PC-3 (cell line): Measurements from ENCODE around the gene ATP6AP1. TPM values are rescaled to one million over a fixed set of nuclear protein-coding genes. Genes with fewer than 3 reads are reported as not detected.

Experiments
- ATAC-seq: fragments of 200-7000 bp; cut with Tn5 transposase; 2 replicates; pipeline ENCODE4 v1.9.1; 2020; ENCODE audit warnings: mild to moderate bottlenecking, moderate library complexity
- BruUV-seq: library from RNA; stranded (reverse); fragments of 400-500 nt; replicated peaks from 2 replicates; lab custom pipeline; 2021; lab: Mats Ljungman, UMichigan
- CTCF ChIA-PET: fragments of 300-600 bp; sonication (Branson Sonifier 250); formaldehyde crosslinking; loops from one replicate; lab custom pipeline; 2022; ENCODE audit warnings: antibody characterized with exemption; lab: Charles Lee
- POLR2A ChIA-PET: fragments of 300-600 bp; sonication (Branson Sonifier 250); formaldehyde crosslinking; loops from one replicate; lab custom pipeline; 2022; ENCODE audit warnings: antibody characterized with exemption; ENCODE audit not compliant: unreplicated experiment; lab: Charles Lee
- DNase-seq: peaks from one replicate; pipeline ENCODE4 v3.0.0-alpha.2; 2015
- H2AFZ ChIP-seq: fragments of 300-600 bp; sonication (generic); 2 replicates; pipeline ENCODE4 v1.6.0; 2016; ENCODE audit warnings: antibody characterized with exemption, low read length
- H3F3A ChIP-seq: fragments of 300-600 bp; sonication (generic); one replicate; pipeline ENCODE4 v1.6.0; 2017; ENCODE audit warnings: antibody characterized with exemption, low read length, control low read depth, mild to moderate bottlenecking; ENCODE audit not compliant: unreplicated experiment
- H3K27ac ChIP-seq: fragments of 300-600 bp; sonication (generic); 2 replicates; pipeline ENCODE4 v1.5.1; 2016; ENCODE audit warnings: mild to moderate bottlenecking, low read length
- H3K27me3 ChIP-seq: fragments of 300-600 bp; sonication (generic); 2 replicates; pipeline ENCODE4 v1.6.1; 2016; ENCODE audit warnings: low read length, mixed read lengths
- H3K36me3 ChIP-seq: fragments of 300-600 bp; sonication (generic); 2 replicates; pipeline ENCODE4 v1.6.1; 2016; ENCODE audit warnings: low read depth, mixed run types, low read length, mixed read lengths
- H3K4me1 ChIP-seq: fragments of 300-600 bp; sonication (generic); 2 replicates; pipeline ENCODE4 v1.5.1; 2016; ENCODE audit warnings: low read length; ENCODE audit not compliant: insufficient read depth
- H3K4me2 ChIP-seq: fragments of 300-600 bp; sonication (generic); 2 replicates; pipeline ENCODE4 v1.6.0; 2016; ENCODE audit warnings: low read length
- H3K4me3 ChIP-seq: fragments of 300-600 bp; sonication (generic); 2 replicates; pipeline ENCODE4 v1.5.1; 2016; ENCODE audit warnings: mild to moderate bottlenecking, low read length, mixed read lengths
- H3K79me2 ChIP-seq: fragments of 300-600 bp; sonication (generic); 2 replicates; pipeline ENCODE4 v1.6.1; 2017; ENCODE audit warnings: low read length, mixed read lengths
- H3K9ac ChIP-seq: fragments of 300-600 bp; sonication (generic); 2 replicates; pipeline ENCODE4 v1.6.0; 2016; ENCODE audit warnings: mild to moderate bottlenecking, low read length
- H3K9me2 ChIP-seq: fragments of 300-600 bp; sonication (generic); replicated peaks from 2 replicates; pipeline ENCODE4 v1.6.1; 2016; ENCODE audit warnings: mixed run types, low read length, mixed read lengths
- H3K9me3 ChIP-seq: fragments of 300-600 bp; sonication (generic); 2 replicates; pipeline ENCODE4 v1.6.1; 2016; ENCODE audit warnings: low read length, mixed read lengths
- H4K20me1 ChIP-seq: fragments of 300-600 bp; sonication (generic); 2 replicates; pipeline ENCODE4 v1.6.1; 2016; ENCODE audit warnings: low read length, mixed read lengths
- EZH2 ChIP-seq: fragments of 300-600 bp; sonication (generic); IDR thresholded peaks from one replicate; pipeline ENCODE4 v1.6.1; 2017; ENCODE audit warnings: antibody characterized with exemption, mild to moderate bottlenecking, low read length; ENCODE audit not compliant: unreplicated experiment
- EZH2phosphoT487 ChIP-seq: fragments of 300-600 bp; sonication (generic); IDR thresholded peaks from 2 replicates; pipeline ENCODE4 v1.6.1; 2018; ENCODE audit warnings: mild to moderate bottlenecking, antibody characterized with exemption, low read length, borderline replicate concordance
- intact Hi-C: fragments of 100-400 bp; cut with micrococcal nuclease; formaldehyde crosslinking; loops from 2 replicates; pipeline ENCODE4 v1.9.0; 2023
- total RNA-seq: library from RNA; depleted of rRNA; stranded (reverse); fragments of >200 nt; gene quantifications from 2 replicates; pipeline ENCODE4 v1.2.3, GENCODE V29; 2014
- TF ChIP-seq, protein P1 (sequence below): fragments of 300-600 bp; sonication (generic); conservative IDR thresholded peaks from 2 replicates; pipeline ENCODE4 v1.5.1; 2017; ENCODE audit warnings: antibody characterized with exemption, low read depth, mild to moderate bottlenecking, low read length

ATP6AP1 gene
- total RNA-seq, 1 experiment from 2014 or later = 68.7 TPM

DNA sequence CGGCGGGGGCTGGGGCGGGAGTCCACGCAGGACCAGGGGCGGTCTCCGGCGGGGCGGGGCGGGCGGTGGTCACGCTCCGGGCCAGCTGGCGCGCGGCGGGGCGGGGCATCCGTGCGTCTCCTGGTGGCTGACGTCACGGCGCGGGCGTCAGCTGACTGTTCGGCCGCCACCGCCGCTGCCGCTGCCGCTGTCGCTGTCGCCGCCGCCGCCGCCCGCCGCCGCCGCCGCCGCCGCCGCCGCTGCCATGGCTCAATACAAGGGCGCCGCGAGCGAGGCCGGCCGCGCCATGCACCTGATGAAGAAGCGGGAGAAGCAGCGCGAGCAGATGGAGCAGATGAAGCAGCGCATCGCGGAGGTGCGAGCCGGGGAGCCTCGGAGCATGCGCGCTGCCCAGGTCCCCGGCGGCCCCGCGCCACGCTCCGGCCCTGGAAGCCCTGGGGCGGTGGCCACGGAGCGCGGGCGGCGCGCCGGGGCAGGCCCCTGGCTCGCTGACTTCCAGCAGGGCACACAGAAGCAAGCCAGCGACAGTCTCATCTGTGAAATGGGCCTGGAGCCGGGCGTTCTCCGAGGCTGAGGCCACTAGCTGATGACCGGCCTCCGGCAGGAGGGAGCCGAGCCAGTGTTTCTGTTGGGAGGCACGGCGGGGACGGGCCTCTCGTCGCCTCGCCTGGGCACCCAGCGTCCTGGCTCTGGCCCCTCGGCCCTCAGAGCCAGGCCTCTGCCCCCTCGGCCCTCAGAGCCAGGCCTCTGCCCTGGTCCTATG is 15.7 kb downstream of the ATP6AP1 start, which contains the start of gene FAM50A:
Gene FAM50A, plus strand, starts transcription at position 150 of the 763 bp plus-strand sequence. Its CDS starts 95 bp downstream, at position 245.
- Histone ChIP-seq H3F3A (no peaks in the 10 kb centered on the region), H3K4me3 (peak within 1 kb of the TSS; percentile 93), H3K4me1 (peaks cover 23% of the 10 kb centered on the region), H3K27me3 (no peaks in the 10 kb centered on the region), H2AFZ (peak within 1 kb of the TSS; percentile 74), H3K9me3 (no peaks in the 10 kb centered on the region), H3K27ac (0 out of 2 replicates have a peak within 1 kb of the TSS, but pooled peaks have one; percentile 18), H3K36me3 (peaks cover 4% of the 10 kb centered on the region; the same call in 1 of the 2 replicates), H3K4me2 (peak within 1 kb of the TSS; percentile 93), H3K9me2 (no peaks in the 10 kb centered on the region), H4K20me1 (no peaks in the 10 kb centered on the region), H3K9ac (peak within 1 kb of the TSS; percentile 85), H3K79me2 (peaks cover 34% of the 10 kb centered on the region)
- ChIA-PET POLR2A (no interaction called here), CTCF (no interaction called here)
- TF ChIP-seq EZH2 (no peak), EZH2phosphoT487 (no peak)
- TF ChIP-seq, protein P1, sequence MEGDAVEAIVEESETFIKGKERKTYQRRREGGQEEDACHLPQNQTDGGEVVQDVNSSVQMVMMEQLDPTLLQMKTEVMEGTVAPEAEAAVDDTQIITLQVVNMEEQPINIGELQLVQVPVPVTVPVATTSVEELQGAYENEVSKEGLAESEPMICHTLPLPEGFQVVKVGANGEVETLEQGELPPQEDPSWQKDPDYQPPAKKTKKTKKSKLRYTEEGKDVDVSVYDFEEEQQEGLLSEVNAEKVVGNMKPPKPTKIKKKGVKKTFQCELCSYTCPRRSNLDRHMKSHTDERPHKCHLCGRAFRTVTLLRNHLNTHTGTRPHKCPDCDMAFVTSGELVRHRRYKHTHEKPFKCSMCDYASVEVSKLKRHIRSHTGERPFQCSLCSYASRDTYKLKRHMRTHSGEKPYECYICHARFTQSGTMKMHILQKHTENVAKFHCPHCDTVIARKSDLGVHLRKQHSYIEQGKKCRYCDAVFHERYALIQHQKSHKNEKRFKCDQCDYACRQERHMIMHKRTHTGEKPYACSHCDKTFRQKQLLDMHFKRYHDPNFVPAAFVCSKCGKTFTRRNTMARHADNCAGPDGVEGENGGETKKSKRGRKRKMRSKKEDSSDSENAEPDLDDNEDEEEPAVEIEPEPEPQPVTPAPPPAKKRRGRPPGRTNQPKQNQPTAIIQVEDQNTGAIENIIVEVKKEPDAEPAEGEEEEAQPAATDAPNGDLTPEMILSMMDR = no peak
- ATAC-seq = peak; percentile 85
- intact Hi-C loops = loop anchor here (5.0 kb wide), 1 partner anchor 33 kb away; the partner anchor contains the start of gene LAGE3
- no TSS peak for BruUV-seq
- DNase-seq = peak; percentile 61

DNA sequence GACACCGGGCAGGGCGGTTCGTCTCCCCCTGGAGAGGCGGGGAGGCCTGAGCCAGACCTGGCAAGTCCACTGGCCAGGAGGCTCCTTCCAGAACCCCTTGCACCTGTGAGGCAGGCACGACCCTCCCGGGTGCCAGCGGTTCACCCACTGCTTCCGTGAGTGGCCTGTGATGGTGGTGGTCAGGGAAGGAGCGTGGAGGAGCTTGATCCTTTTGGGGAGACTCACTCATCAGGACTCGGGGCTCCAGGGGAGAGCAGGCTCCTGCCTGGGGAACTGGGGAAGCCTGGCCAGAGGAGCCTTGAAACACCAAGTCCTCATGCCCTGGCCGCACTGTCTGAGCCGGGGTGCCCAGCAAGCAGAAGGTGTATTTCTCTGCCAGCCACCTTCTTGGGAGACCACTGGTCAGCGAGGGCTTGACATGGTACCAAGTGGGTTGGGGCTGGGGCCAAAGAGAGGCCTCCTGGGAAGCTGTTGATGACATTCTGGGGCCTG is 16.3 kb downstream of the ATP6AP1 start:
- no peaks in the 10 kb centered on the region for H3K27me3 ChIP-seq
- peak overlapping the region; percentile 85 for H3K9ac ChIP-seq
- no peaks in the 10 kb centered on the region for H3K9me3 ChIP-seq
- H3K4me3 ChIP-seq = peak overlapping the region; percentile 93
- H4K20me1 ChIP-seq = no peaks in the 10 kb centered on the region
- H2AFZ ChIP-seq = peak overlapping the region; percentile 74; the same call in 1 of the 2 replicates
- H3K4me2 ChIP-seq = peak overlapping the region; percentile 93
- intact Hi-C loops = loop anchor here (5.0 kb wide), 1 partner anchor 32 kb away; the partner anchor contains the start of gene LAGE3
- no TSS peak for BruUV-seq
- peaks cover 4% of the 10 kb centered on the region; the same call in 1 of the 2 replicates for H3K36me3 ChIP-seq
- no peaks in the 10 kb centered on the region for H3K9me2 ChIP-seq
- POLR2A ChIA-PET = no interaction called here
- no peak for DNase-seq
- no peak overlapping the region for H3K27ac ChIP-seq
- TF ChIP-seq EZH2 (no peak), EZH2phosphoT487 (no peak)
- TF ChIP-seq, protein P1 = no peak
- no peaks in the 10 kb centered on the region for H3F3A ChIP-seq
- no peak for ATAC-seq
- CTCF ChIA-PET = no interaction called here
- peaks cover 27% of the 10 kb centered on the region for H3K79me2 ChIP-seq
- H3K4me1 ChIP-seq = peaks cover 23% of the 10 kb centered on the region
